Endodermal cell (in vitro differentiated cells): Measurements from ENCODE around the gene MPG. TPM values are rescaled to one million over a fixed set of nuclear protein-coding genes. Genes with fewer than 3 reads are reported as not detected.

Source experiments
- DNase-seq: peaks from one replicate; pipeline ENCODE4 v3.0.0-alpha.2; 2017
- H3K27ac ChIP-seq: 2 replicates; pipeline ENCODE4 v1.5.1; 2013; ENCODE audit warnings: mild to moderate bottlenecking, low read depth, low read length, moderate library complexity
- H3K27me3 ChIP-seq: 2 replicates; pipeline ENCODE4 v1.6.1; 2013; ENCODE audit warnings: mild to moderate bottlenecking, low read length, moderate library complexity; ENCODE audit not compliant: insufficient read depth, control insufficient read depth, poor library complexity, severe bottlenecking
- H3K36me3 ChIP-seq: 2 replicates; pipeline ENCODE4 v1.7.0; 2013; ENCODE audit warnings: mild to moderate bottlenecking, low read length, moderate library complexity; ENCODE audit not compliant: control insufficient read depth, insufficient read depth
- H3K4me1 ChIP-seq: one replicate; pipeline ENCODE4 v1.7.0; 2013; ENCODE audit warnings: low read length; ENCODE audit not compliant: control insufficient read depth, insufficient read depth
- H3K4me3 ChIP-seq: 2 replicates; pipeline ENCODE4 v1.5.1; 2013; ENCODE audit warnings: mild to moderate bottlenecking, low read length, moderate library complexity
- H3K9ac ChIP-seq: 2 replicates; pipeline ENCODE4 v1.6.1; 2013; ENCODE audit warnings: mild to moderate bottlenecking, low read length, moderate library complexity; ENCODE audit not compliant: poor library complexity, severe bottlenecking; ENCODE audit errors: extremely low read depth
- H3K9me3 ChIP-seq: 2 replicates; pipeline ENCODE4 v1.6.1; 2013; ENCODE audit warnings: mild to moderate bottlenecking, low read length, moderate library complexity; ENCODE audit not compliant: control insufficient read depth
- H3K27ac Mint-ChIP-seq: 2 replicates; pipeline ENCODE4 v1.8.0; 2020; ENCODE audit warnings: mixed read lengths
- H3K27me3 Mint-ChIP-seq: 2 replicates; pipeline ENCODE4 v1.8.0; 2021; ENCODE audit warnings: mild to moderate bottlenecking, mixed read lengths; ENCODE audit not compliant: insufficient read depth
- H3K36me3 Mint-ChIP-seq: 2 replicates; pipeline ENCODE4 v1.8.0; 2020; ENCODE audit warnings: low read depth, mixed read lengths
- H3K4me1 Mint-ChIP-seq: 2 replicates; pipeline ENCODE4 v1.8.0; 2020; ENCODE audit warnings: mixed read lengths
- H3K4me3 Mint-ChIP-seq: 2 replicates; pipeline ENCODE4 v1.8.0; 2020; ENCODE audit warnings: mild to moderate bottlenecking, moderate library complexity, mixed read lengths
- H3K9me3 Mint-ChIP-seq: 2 replicates; pipeline ENCODE4 v1.8.0; 2020; ENCODE audit warnings: mild to moderate bottlenecking, mixed read lengths
- CTCF ChIP-seq: fragments of 200-600 bp; sonication (generic); conservative IDR thresholded peaks from 2 replicates; pipeline ENCODE4 v1.5.0; 2021; ENCODE audit warnings: antibody characterized with exemption, mild to moderate bottlenecking
- WGBS, 2 experiments: methylation state at CpG; one replicate each; pipeline versions ENCODE4 v1.1.5 to v1.1.7; 2013; ENCODE audit warnings: missing lambda C conversion rate in 2 of 2, mixed read lengths in 1 of 2; ENCODE audit not compliant: insufficient coverage in 1 of 2, insufficient read length in 1 of 2; 5-methylcytosine and 5-hydroxymethylcytosine counted together
- total RNA-seq, 2 donors: library from RNA; stranded (reverse); fragmentation: NEBNext Ultra II Directional in 1 of 2; extraction: Animal tissue kit (Norgen Biotek cat#: 25700) in 1 of 2; gene quantifications; 2 replicates in 1 of 2; 3 replicates in 1 of 2; pipeline ENCODE4 v1.2.1, GENCODE V29; 2021

The MPG gene
- total RNA-seq, 2 donors from 2014 or later: 59.9 to 62.2 TPM

- no peaks in the 10 kb centered on the region for H3K27me3 Mint-ChIP-seq
- no peaks in the 10 kb centered on the region for H3K4me1 Mint-ChIP-seq
- no peak for TF ChIP-seq CTCF
- no peaks in the 10 kb centered on the region for H3K4me1 ChIP-seq
- H3K9me3 ChIP-seq: no peaks in the 10 kb centered on the region
- no peak for DNase-seq
- no peaks in the 10 kb centered on the region for H3K9me3 Mint-ChIP-seq
- WGBS, 2 experiments: 83 to 84% methylated on average over 18 to 20 of the region's 21 CpGs
- no peak overlapping the region for H3K4me3 Mint-ChIP-seq
- no peak overlapping the region for H3K27ac Mint-ChIP-seq
- H3K27me3 ChIP-seq: no peaks in the 10 kb centered on the region
- H3K9ac ChIP-seq: no peak overlapping the region
- H3K36me3 ChIP-seq: no peaks in the 10 kb centered on the region
- no peak overlapping the region for H3K27ac ChIP-seq
- no peak overlapping the region for H3K4me3 ChIP-seq
- H3K36me3 Mint-ChIP-seq: peaks cover 3% of the 10 kb centered on the region
Measured at GRCh38 chr16:33877-34647, 44.0 kb upstream of the MPG start.

GRCh38 chr16:34648-34987 is 43.4 kb upstream of the MPG start:
- no peaks in the 10 kb centered on the region for H3K9me3 Mint-ChIP-seq
- no peak overlapping the region for H3K4me3 Mint-ChIP-seq
- Histone ChIP-seq H3K9me3 (no peaks in the 10 kb centered on the region), H3K27ac (no peak overlapping the region), H3K4me3 (no peak overlapping the region), H3K27me3 (no peaks in the 10 kb centered on the region), H3K4me1 (no peaks in the 10 kb centered on the region), H3K9ac (no peak overlapping the region), H3K36me3 (no peaks in the 10 kb centered on the region)
- H3K36me3 Mint-ChIP-seq: peaks cover 6% of the 10 kb centered on the region
- WGBS, 2 experiments: 86 to 94% methylated on average over 6 of the region's 6 CpGs
- no peak for TF ChIP-seq CTCF
- DNase-seq: no peak
- no peaks in the 10 kb centered on the region for H3K27me3 Mint-ChIP-seq
- no peaks in the 10 kb centered on the region for H3K4me1 Mint-ChIP-seq
- no peak overlapping the region for H3K27ac Mint-ChIP-seq

- H3K36me3 Mint-ChIP-seq: peaks cover 10% of the 10 kb centered on the region
- no peaks in the 10 kb centered on the region for H3K27me3 Mint-ChIP-seq
- TF ChIP-seq CTCF: no peak
- Histone ChIP-seq H3K9me3 (no peaks in the 10 kb centered on the region), H3K27ac (no peak overlapping the region), H3K27me3 (no peaks in the 10 kb centered on the region), H3K4me3 (no peak overlapping the region), H3K9ac (no peak overlapping the region), H3K36me3 (no peaks in the 10 kb centered on the region), H3K4me1 (no peaks in the 10 kb centered on the region)
- DNase-seq: no peak
- no peak overlapping the region for H3K4me3 Mint-ChIP-seq
- H3K9me3 Mint-ChIP-seq: no peaks in the 10 kb centered on the region
- no peak overlapping the region for H3K27ac Mint-ChIP-seq
- WGBS, 2 experiments: 76 to 77% methylated on average over 16 to 17 of the region's 17 CpGs
- no peaks in the 10 kb centered on the region for H3K4me1 Mint-ChIP-seq
Measured at GRCh38 chr16:35011-35677, 42.9 kb upstream of the MPG start.
